ENCODE data around the gene MDM2. TPM values are rescaled to one million over a fixed set of nuclear protein-coding genes. Genes with fewer than 3 reads are reported as not detected.

MDM2 gene
- total RNA-seq, 1 donor from 2014 or later = 113 TPM

- Mint-ChIP-seq H3K4me3 (ENCODE audit: unreplicated experiment) (no peak overlapping the region), H3K27ac (ENCODE audit: unreplicated experiment) (no peak overlapping the region), H3K4me1 (ENCODE audit: unreplicated experiment) (no peaks in the 10 kb centered on the region), H3K36me3 (ENCODE audit: low read depth, unreplicated experiment) (no peaks in the 10 kb centered on the region), H3K9me3 (ENCODE audit: unreplicated experiment) (no peaks in the 10 kb centered on the region), H3K27me3 (ENCODE audit: unreplicated experiment) (no peaks in the 10 kb centered on the region)
- TF ChIP-seq, protein P1, sequence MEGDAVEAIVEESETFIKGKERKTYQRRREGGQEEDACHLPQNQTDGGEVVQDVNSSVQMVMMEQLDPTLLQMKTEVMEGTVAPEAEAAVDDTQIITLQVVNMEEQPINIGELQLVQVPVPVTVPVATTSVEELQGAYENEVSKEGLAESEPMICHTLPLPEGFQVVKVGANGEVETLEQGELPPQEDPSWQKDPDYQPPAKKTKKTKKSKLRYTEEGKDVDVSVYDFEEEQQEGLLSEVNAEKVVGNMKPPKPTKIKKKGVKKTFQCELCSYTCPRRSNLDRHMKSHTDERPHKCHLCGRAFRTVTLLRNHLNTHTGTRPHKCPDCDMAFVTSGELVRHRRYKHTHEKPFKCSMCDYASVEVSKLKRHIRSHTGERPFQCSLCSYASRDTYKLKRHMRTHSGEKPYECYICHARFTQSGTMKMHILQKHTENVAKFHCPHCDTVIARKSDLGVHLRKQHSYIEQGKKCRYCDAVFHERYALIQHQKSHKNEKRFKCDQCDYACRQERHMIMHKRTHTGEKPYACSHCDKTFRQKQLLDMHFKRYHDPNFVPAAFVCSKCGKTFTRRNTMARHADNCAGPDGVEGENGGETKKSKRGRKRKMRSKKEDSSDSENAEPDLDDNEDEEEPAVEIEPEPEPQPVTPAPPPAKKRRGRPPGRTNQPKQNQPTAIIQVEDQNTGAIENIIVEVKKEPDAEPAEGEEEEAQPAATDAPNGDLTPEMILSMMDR (IDR thresholded peaks at IDR 0.05; ENCODE audit: unreplicated experiment) = no peak
- no peak for DNase-seq (ENCODE audit: low spot score)
Measured at GRCh38 chr12:68864604-68865003, 56.6 kb downstream of the MDM2 start.

DNA sequence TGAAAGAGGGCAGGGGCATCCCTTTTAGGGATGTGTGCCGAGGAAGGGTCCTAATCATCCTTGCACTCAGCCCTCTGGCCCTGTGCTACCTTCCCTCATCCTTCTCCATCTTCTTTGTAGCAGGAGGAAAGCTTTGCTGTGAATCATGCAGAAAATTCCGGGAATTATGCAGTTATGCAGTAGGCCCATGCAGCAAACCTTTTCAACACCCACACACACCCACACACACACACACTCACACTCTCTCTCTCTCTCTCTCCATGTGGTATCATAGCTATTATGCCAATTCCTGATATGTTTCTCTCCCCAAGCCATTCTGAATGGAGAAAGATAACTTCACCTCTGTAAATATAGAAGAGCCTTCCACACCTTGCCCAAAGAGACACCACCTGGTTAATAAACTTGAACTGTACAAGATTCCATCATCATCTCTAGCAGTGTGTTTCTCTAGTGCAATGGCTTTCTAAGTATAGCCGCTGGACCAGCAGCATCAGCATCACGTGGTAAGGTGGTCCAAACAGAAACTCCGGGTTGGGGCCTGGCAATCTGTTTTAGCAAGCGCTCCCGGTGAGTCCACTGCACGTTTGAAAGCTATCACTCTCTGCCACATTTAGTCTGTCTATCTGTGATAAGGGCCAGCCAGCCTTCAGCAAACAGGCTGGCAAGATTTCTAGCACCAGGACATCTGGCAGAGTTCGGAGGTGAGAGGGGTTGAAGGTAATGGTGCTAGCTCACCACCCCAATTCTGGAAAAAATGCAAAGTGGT lies 57.6 kb downstream of the MDM2 start:
- Mint-ChIP-seq H3K9me3 (ENCODE audit: unreplicated experiment) (no peaks in the 10 kb centered on the region), H3K4me3 (ENCODE audit: unreplicated experiment) (no peak overlapping the region), H3K27ac (ENCODE audit: unreplicated experiment) (no peak overlapping the region), H3K4me1 (ENCODE audit: unreplicated experiment) (no peaks in the 10 kb centered on the region), H3K27me3 (ENCODE audit: unreplicated experiment) (no peaks in the 10 kb centered on the region), H3K36me3 (ENCODE audit: low read depth, unreplicated experiment) (no peaks in the 10 kb centered on the region)
- TF ChIP-seq, protein P1 (IDR thresholded peaks at IDR 0.05; ENCODE audit: unreplicated experiment) = no peak
- DNase-seq (ENCODE audit: low spot score) = no peak

GRCh38 chr12:68866950-68867349 lies 59.0 kb downstream of the MDM2 start:
- DNase-seq (ENCODE audit: low spot score) = no peak
- H3K4me1 Mint-ChIP-seq (ENCODE audit: unreplicated experiment) = no peaks in the 10 kb centered on the region
- no peak overlapping the region for H3K4me3 Mint-ChIP-seq (ENCODE audit: unreplicated experiment)
- H3K27ac Mint-ChIP-seq (ENCODE audit: unreplicated experiment) = no peak overlapping the region
- H3K27me3 Mint-ChIP-seq (ENCODE audit: unreplicated experiment) = no peaks in the 10 kb centered on the region
- no peaks in the 10 kb centered on the region for H3K36me3 Mint-ChIP-seq (ENCODE audit: low read depth, unreplicated experiment)
- TF ChIP-seq, protein P1 (IDR thresholded peaks at IDR 0.05; ENCODE audit: unreplicated experiment) = no peak
- H3K9me3 Mint-ChIP-seq (ENCODE audit: unreplicated experiment) = no peaks in the 10 kb centered on the region

- H3K27me3 Mint-ChIP-seq (ENCODE audit: unreplicated experiment) = no peaks in the 10 kb centered on the region
- H3K4me1 Mint-ChIP-seq (ENCODE audit: unreplicated experiment) = no peaks in the 10 kb centered on the region
- TF ChIP-seq, protein P1 (IDR thresholded peaks at IDR 0.05; ENCODE audit: unreplicated experiment) = no peak
- no peak overlapping the region for H3K27ac Mint-ChIP-seq (ENCODE audit: unreplicated experiment)
- no peak overlapping the region for H3K4me3 Mint-ChIP-seq (ENCODE audit: unreplicated experiment)
- H3K36me3 Mint-ChIP-seq (ENCODE audit: low read depth, unreplicated experiment) = no peaks in the 10 kb centered on the region
- H3K9me3 Mint-ChIP-seq (ENCODE audit: unreplicated experiment) = no peaks in the 10 kb centered on the region
- DNase-seq (ENCODE audit: low spot score) = no peak
Measured at GRCh38 chr12:68867606-68868005, 59.6 kb downstream of the MDM2 start.

GRCh38 chr12:68868043-68868790 lies 60.2 kb downstream of the MDM2 start:
- DNase-seq (ENCODE audit: low spot score) = no peak
- no peaks in the 10 kb centered on the region for H3K4me1 Mint-ChIP-seq (ENCODE audit: unreplicated experiment)
- no peaks in the 10 kb centered on the region for H3K9me3 Mint-ChIP-seq (ENCODE audit: unreplicated experiment)
- TF ChIP-seq, protein P1 (IDR thresholded peaks at IDR 0.05; ENCODE audit: unreplicated experiment) = no peak
- no peak overlapping the region for H3K4me3 Mint-ChIP-seq (ENCODE audit: unreplicated experiment)
- H3K36me3 Mint-ChIP-seq (ENCODE audit: low read depth, unreplicated experiment) = no peaks in the 10 kb centered on the region
- no peak overlapping the region for H3K27ac Mint-ChIP-seq (ENCODE audit: unreplicated experiment)
- no peaks in the 10 kb centered on the region for H3K27me3 Mint-ChIP-seq (ENCODE audit: unreplicated experiment)
